Lung (tissue), 12 donors: Measurements from ENCODE around the gene KLK10. TPM values are rescaled to one million over a fixed set of nuclear protein-coding genes. Genes with fewer than 3 reads are reported as not detected.

Experiments
- ATAC-seq: fragments of 200-7000 bp; cut with Tn5 transposase; one replicate; pipeline ENCODE4 v1.9.1; 2020; ENCODE audit warnings: moderate number of reproducible peaks; ENCODE audit not compliant: insufficient read depth, low FRiP score
- DNase-seq, 3 donors: peaks; one replicate each; pipeline ENCODE4 v3.0.0-alpha.2; 2013 to 2017
- H3K27ac ChIP-seq, 2 donors: one replicate each; pipeline ENCODE4 v1.5.1; 2013; ENCODE audit warnings: mild to moderate bottlenecking in 2 of 2, moderate library complexity in 2 of 2, control low read depth in 1 of 2, inconsistent platforms in 1 of 2, low read depth in 1 of 2, low read length in 1 of 2
- H3K27me3 ChIP-seq, 3 donors: one replicate each; pipeline ENCODE4 v1.5.1; 2013; ENCODE audit warnings: low read length in 2 of 3; ENCODE audit not compliant: control insufficient read depth in 3 of 3, insufficient read depth in 3 of 3
- H3K36me3 ChIP-seq, 4 donors: one replicate each; pipeline ENCODE4 v1.5.1; 2013; ENCODE audit warnings: low read length in 4 of 4, mild to moderate bottlenecking in 1 of 4, moderate library complexity in 1 of 4; ENCODE audit not compliant: control insufficient read depth in 4 of 4, insufficient read depth in 4 of 4
- H3K4me1 ChIP-seq, 5 donors: one replicate each; pipeline ENCODE4 v1.5.1; 2013; ENCODE audit warnings: low read length in 5 of 5, mild to moderate bottlenecking in 2 of 5, moderate library complexity in 1 of 5; ENCODE audit not compliant: control insufficient read depth in 5 of 5, insufficient read depth in 5 of 5
- H3K4me3 ChIP-seq: one replicate; pipeline ENCODE4 v1.5.1; 2013; ENCODE audit warnings: mild to moderate bottlenecking, control low read depth, moderate library complexity
- H3K9ac ChIP-seq, 2 donors: one replicate each; pipeline ENCODE4 v1.5.1; 2013; ENCODE audit warnings: low read length in 2 of 2, control low read depth in 1 of 2; ENCODE audit not compliant: insufficient read depth in 1 of 2
- H3K9me3 ChIP-seq, 4 donors: one replicate each; pipeline ENCODE4 v1.5.1; 2013; ENCODE audit warnings: low read length in 3 of 4, mild to moderate bottlenecking in 1 of 4, moderate library complexity in 1 of 4; ENCODE audit not compliant: control insufficient read depth in 4 of 4, insufficient read depth in 3 of 4
- CTCF ChIP-seq: IDR thresholded peaks from 2 replicates; pipeline ENCODE4 v1.5.1; 2012; ENCODE audit warnings: mild to moderate bottlenecking; ENCODE audit errors: control extremely low read depth, extremely low read depth
- WGBS, 2 donors: extraction: QIAGEN DNeasy Blood & Tissue Kit; methylation state at CpG; one replicate each; pipeline ENCODE4 v1.1.7; 2013; 5-methylcytosine and 5-hydroxymethylcytosine counted together
- polyA plus RNA-seq, 2 donors: library from polyadenylated mRNA; stranded (reverse); fragments of 200-250 nt; gene quantifications; one replicate each; pipeline ENCODE4 v1.2.1, GENCODE V29; 2013
- total RNA-seq, 2 donors: library from RNA; depleted of rRNA in 1 of 2; stranded (reverse); fragments of >200 nt in 1 of 2; gene quantifications; one replicate each; pipeline ENCODE4 v1.2.1, GENCODE V29; 2014 to 2021
- donor health status: control.
- donor health status: control.
- donor health status: Bipolar disorder and iron deficiency.
- donor health status: healthy.
- donor health status: DM: yes; HTN: yes; CAD: no.

KLK10 gene
- total and polyA plus RNA-seq, 4 donors, result 9.8 to 34.2 (median 19.9) TPM

- DNase-seq, result no peak
- H3K4me3 ChIP-seq, result no peak overlapping the region
- no peak for ATAC-seq
These were observed 37.8 kb downstream of the KLK10 start for GRCh38 chr19:50981587-50982146.

GRCh38 chr19:50980208-50980607 is 39.3 kb downstream of the KLK10 start:
- TF ChIP-seq CTCF, result no peak
- Histone ChIP-seq H3K36me3 (no peaks in the 10 kb centered on the region), H3K9me3 (peaks cover 0 to 1% (median 0%) of the 10 kb centered on the region in 4 donors), H3K9ac (no peak overlapping the region), H3K4me3 (no peak overlapping the region), H3K27ac (no peak overlapping the region), H3K27me3 (peaks cover 0 to 9% (median 2%) of the 10 kb centered on the region in 3 donors), H3K4me1 (peaks cover 0 to 3% (median 0%) of the 10 kb centered on the region in 5 donors)
- WGBS, 2 donors, result 59 to 84% methylated on average over 13 of the region's 13 CpGs
- DNase-seq, result no peak
- no peak for ATAC-seq

More at GRCh38 chr19:50981587-50982146, 37.8 kb downstream of the KLK10 start:
- H3K9me3 ChIP-seq, result peaks cover 0 to 4% (median 0%) of the 10 kb centered on the region in 4 donors
- no peak for TF ChIP-seq CTCF
- H3K4me1 ChIP-seq, result no peaks in the 10 kb centered on the region
- peaks cover 0 to 9% (median 2%) of the 10 kb centered on the region in 3 donors for H3K27me3 ChIP-seq
- 48 to 66% methylated on average over 11 of the region's 11 CpGs for WGBS, 2 donors
- no peak overlapping the region for H3K9ac ChIP-seq
- H3K36me3 ChIP-seq, result no peaks in the 10 kb centered on the region
- no peak overlapping the region for H3K27ac ChIP-seq

GRCh38 chr19:50979758-50980157 is 39.8 kb downstream of the KLK10 start:
- no peak overlapping the region for H3K9ac ChIP-seq
- H3K4me1 ChIP-seq, result peaks cover 0 to 3% (median 0%) of the 10 kb centered on the region in 5 donors
- WGBS, 2 donors, result 42 to 57% methylated on average over 8 of the region's 8 CpGs
- H3K27ac ChIP-seq, result no peak overlapping the region
- DNase-seq, result no peak
- ATAC-seq, result no peak
- no peaks in the 10 kb centered on the region for H3K36me3 ChIP-seq
- H3K27me3 ChIP-seq, result peaks cover 0 to 9% (median 2%) of the 10 kb centered on the region in 3 donors
- TF ChIP-seq CTCF, result no peak
- peaks cover 0 to 1% (median 0%) of the 10 kb centered on the region in 4 donors for H3K9me3 ChIP-seq
- H3K4me3 ChIP-seq, result no peak overlapping the region
